ENCODE measurements around the gene BEX3.

GRCh38 chrX:103417370-103417769, 41.0 kb downstream of the BEX3 start:
- TF ChIP-seq CTCF (IDR thresholded peaks at IDR 0.05) (no peak), EP300 (IDR thresholded peaks at IDR 0.05) (no peak)
